ENCODE results near the gene LURAP1L.

The LURAP1L gene, protein sequence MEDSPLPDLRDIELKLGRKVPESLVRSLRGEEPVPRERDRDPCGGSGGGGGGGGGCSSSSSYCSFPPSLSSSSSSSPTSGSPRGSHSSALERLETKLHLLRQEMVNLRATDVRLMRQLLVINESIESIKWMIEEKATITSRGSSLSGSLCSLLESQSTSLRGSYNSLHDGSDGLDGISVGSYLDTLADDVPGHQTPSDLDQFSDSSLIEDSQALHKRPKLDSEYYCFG

GRCh38 chr9:12774861-12775678 lies at the start of gene LURAP1L:
TSS of gene LURAP1L (plus strand) at chr9:12775020. CDS start at chr9:12775716, 696 bp downstream.
- no peak for DNase-seq (ENCODE audit: low spot score)

GRCh38 chr9:12726795-12727194 lies 48.0 kb upstream of the LURAP1L start:
- no peak for DNase-seq (ENCODE audit: low spot score)

GRCh38 chr9:12730198-12730597 lies 44.6 kb upstream of the LURAP1L start:
- DNase-seq (ENCODE audit: low spot score), result no peak

- DNase-seq (ENCODE audit: low spot score), result no peak
These were observed 43.9 kb upstream of the LURAP1L start for GRCh38 chr9:12730927-12731326.

DNA sequence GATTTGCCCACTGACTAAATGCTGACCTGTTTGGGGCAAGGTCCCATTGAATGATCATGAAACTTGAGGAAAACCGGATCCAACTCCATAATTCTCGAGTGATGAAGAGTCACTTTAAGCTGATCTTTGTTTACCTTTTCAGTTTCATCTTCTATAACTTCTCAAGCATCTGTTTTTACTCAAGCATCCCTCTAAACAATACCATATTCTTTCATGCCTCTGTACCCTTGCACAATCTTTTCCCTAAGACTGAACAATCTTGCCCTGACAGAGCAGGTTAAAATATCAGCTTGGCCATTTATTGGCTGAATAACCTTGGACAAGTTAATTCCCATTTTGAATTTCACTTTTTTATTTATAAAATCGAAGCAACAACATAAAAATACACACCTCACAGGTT lies 41.8 kb upstream of the LURAP1L start:
- DNase-seq (ENCODE audit: low spot score), result no peak

GRCh38 chr9:12735665-12736064 lies 39.2 kb upstream of the LURAP1L start:
- no peak for DNase-seq (ENCODE audit: low spot score)

DNA sequence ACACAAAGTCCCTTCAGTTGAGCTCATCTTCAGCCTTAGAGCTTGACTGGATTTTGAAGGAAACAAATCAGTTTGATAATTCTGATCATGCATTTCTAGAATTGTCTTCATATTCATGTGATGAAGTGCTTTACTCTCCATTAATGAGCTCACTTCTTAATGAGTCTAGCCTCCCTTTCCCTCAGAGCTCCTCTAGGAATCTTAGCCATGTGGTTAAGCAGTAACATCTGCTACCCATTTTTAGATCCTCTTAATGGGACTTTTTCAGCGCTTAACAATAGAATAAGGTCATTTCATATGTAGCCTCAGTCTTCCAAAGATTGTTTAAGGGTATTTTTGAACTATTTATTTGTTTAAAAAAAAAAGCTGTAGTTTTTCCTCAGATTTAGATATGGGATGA lies 36.9 kb upstream of the LURAP1L start:
- no peak for DNase-seq (ENCODE audit: low spot score)

- DNase-seq (ENCODE audit: low spot score), result no peak
These were observed 35.7 kb upstream of the LURAP1L start for GRCh38 chr9:12739014-12739652.

- DNase-seq (ENCODE audit: low spot score), result no peak
These were observed 34.0 kb upstream of the LURAP1L start for GRCh38 chr9:12740845-12741244.

DNA sequence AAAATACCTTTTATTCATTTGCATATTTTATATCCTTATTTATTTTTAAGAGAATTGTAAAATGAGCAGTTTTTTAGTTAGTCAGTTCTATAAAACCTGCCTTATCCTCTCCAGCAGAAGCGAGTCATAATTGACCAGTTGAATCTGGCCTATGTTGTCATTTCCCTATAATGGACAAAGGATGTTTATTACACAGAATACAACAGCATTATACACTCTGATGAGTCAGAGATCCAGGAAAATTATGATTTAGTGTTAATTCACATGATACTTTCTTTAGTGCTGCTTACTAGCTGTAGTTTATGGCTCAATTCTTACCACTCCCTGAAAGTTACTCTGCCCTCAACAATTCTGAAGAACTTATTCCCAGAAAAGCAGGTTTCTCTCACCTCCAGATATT lies 26.8 kb upstream of the LURAP1L start:
- no peak for DNase-seq (ENCODE audit: low spot score)

DNA sequence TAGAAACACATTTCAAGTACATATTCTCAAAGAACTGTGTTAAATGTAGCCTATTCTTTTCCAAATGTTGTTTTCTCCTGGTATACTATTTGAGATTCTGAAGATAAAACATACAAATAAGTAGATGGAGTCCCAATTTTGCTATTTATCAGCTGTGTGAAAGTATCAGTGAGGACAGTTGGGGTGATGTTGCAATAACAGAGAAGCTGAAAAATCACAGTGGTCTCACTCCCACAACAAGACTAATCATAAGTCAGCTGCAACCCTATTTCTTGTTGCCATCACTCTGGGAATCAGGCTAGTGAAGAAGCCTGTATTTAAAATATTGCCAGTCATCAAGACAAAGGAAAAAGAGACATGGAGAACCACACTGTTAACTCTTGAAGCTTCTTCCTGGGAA lies 25.9 kb upstream of the LURAP1L start:
- DNase-seq (ENCODE audit: low spot score), result no peak

DNA sequence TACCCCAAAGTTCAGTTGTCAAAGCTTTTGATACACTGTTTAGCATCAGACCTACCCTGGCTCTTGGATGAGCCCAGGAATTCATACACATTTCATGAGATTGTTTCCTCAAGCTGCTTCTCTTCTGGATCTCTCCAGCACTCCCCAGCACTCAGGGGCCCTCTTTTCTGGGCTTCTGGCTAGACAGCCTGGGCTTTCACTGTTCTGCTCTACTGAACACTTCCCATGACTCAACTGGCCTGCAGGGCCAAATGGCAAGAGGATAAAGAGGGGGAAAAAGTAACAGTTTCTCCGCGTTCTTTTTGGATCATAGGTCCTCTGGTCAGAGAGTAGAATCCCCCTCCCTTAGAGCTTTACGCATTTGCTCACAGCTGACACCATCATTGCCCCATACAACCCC lies 20.9 kb upstream of the LURAP1L start:
- DNase-seq (ENCODE audit: low spot score), result no peak

DNA sequence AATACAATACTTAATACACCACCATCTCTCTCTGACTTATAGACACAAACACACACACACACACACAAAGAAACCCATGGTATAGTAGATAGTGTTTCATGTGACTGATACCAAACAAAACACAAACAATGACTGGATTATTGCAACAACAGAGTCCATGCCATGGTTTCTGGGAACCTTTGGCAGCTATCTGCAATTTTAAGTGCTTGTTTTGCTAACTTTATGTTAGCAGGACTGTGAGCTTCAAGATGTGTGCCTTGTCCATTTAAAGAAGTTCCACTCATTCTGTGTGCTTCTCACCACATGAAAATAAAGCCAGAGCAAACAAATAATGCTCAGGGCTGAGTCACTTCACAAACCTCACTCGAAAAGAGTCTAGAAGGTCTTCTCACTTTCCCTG lies 15.1 kb upstream of the LURAP1L start:
- no peak for DNase-seq (ENCODE audit: low spot score)

DNA sequence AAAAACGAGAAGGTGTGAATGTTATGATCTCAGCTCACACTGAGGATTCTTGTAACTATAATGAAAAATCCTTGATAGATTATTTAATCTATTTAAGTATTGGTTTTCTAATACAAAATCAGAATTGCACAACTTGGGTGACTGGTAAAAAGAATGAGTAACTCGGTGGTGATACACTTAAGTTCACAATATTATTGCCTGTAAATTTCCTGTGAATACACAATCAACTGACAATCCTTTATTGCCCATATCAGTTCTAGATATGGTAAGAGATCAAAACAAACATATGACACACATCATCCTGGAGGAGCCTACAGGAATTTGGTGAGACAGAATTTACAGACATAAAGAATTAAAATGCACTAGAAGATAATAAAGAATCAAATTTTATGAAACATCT lies 14.1 kb upstream of the LURAP1L start:
- no peak for DNase-seq (ENCODE audit: low spot score)

DNA sequence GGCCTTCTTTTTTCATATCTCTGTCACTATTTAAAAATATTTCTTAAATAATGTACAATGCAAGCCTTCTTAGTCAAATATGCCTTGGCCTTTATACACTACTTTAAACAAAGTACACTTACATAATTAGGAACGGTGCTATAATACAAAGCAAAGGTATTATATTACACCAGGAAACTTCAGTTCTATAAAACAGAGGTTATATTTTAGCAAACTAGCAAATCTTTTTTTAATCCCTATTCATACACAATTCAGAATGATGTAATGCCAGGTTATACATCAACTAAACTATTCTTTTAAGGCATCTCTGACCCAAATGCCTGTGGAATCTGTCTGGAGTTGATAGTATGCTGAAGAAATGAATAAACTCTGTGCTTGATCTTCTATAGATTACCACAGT lies 10.7 kb upstream of the LURAP1L start:
- no peak for DNase-seq (ENCODE audit: low spot score)

GRCh38 chr9:12765088-12765798 lies 9.6 kb upstream of the LURAP1L start:
- no peak for DNase-seq (ENCODE audit: low spot score)

DNA sequence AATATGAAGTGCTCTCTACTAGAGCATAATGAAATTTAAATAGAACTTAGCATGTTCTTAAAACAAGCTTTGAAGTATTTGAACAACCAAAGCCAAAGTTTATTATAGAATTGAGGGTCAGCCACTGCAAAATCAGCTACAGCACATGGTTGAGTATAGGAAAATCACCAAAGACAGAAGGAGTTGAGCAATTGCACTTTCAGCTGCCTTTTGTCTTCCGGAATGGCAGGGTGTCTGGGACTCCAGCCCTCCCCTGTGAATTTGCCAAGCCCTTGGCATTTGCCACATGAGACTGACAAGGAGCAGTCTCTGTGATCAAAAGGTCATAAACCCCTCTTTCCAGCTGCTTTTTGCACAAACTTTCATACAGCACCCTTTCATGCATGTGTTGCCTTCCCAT lies 8.5 kb upstream of the LURAP1L start:
- no peak for DNase-seq (ENCODE audit: low spot score)

- no peak for DNase-seq (ENCODE audit: low spot score)
These were observed 4.6 kb upstream of the LURAP1L start for GRCh38 chr9:12770261-12770660.

GRCh38 chr9:12771891-12772290 lies 2.9 kb upstream of the LURAP1L start:
- DNase-seq (ENCODE audit: low spot score), result no peak

- no peak for DNase-seq (ENCODE audit: low spot score)
These were observed 1.3 kb upstream of the LURAP1L start for GRCh38 chr9:12773562-12773961.

- no peak for DNase-seq (ENCODE audit: low spot score)
These were observed 1.1 kb downstream of the LURAP1L start for GRCh38 chr9:12775679-12776512.
